NCI-H226 (cell line): ENCODE results near the gene PHACTR4.
"Not testable (repeated sequence)": the region's sequence is repeated elsewhere in the genome, so short reads cannot be mapped to it uniquely, and the experiment has no call there.

ENCODE experiments used
- DNase-seq: peaks from one replicate; pipeline ENCODE4 v3.0.0-alpha.2; 2015

The PHACTR4 gene

GRCh38 chr1:28506907-28507246 lies 137.3 kb downstream of the PHACTR4 start:
- no peak for DNase-seq

GRCh38 chr1:28507247-28507645 lies 137.7 kb downstream of the PHACTR4 start:
- DNase-seq, result no peak

GRCh38 chr1:28507646-28508434 lies 138.3 kb downstream of the PHACTR4 start:
- no peak for DNase-seq

GRCh38 chr1:28508435-28508754 lies 138.9 kb downstream of the PHACTR4 start:
- no peak for DNase-seq

- DNase-seq, result no peak
Observed at GRCh38 chr1:28509705-28510272, 140.2 kb downstream of the PHACTR4 start.

GRCh38 chr1:28510273-28510969 lies 140.9 kb downstream of the PHACTR4 start:
- DNase-seq, result no peak

- no peak for DNase-seq
Observed at GRCh38 chr1:28510970-28511440, 141.5 kb downstream of the PHACTR4 start.

GRCh38 chr1:28512058-28512611 lies 142.6 kb downstream of the PHACTR4 start:
- no peak for DNase-seq

GRCh38 chr1:28514445-28514933 lies 144.9 kb downstream of the PHACTR4 start:
- not testable (repeated sequence) for DNase-seq

- DNase-seq, result peak; percentile 15
Observed at GRCh38 chr1:28516518-28516956, 147.0 kb downstream of the PHACTR4 start.

- DNase-seq, result no peak
Observed at GRCh38 chr1:28517649-28517999, 148.1 kb downstream of the PHACTR4 start.

- DNase-seq, result peak; percentile 86
Observed at GRCh38 chr1:28518000-28518744, 148.6 kb downstream of the PHACTR4 start.

- DNase-seq, result no peak
Observed at GRCh38 chr1:28518745-28519341, 149.3 kb downstream of the PHACTR4 start.

GRCh38 chr1:28519946-28520725 lies 150.6 kb downstream of the PHACTR4 start:
- DNase-seq, result no peak

- DNase-seq, result not testable (repeated sequence)
Observed at GRCh38 chr1:28520796-28521195, 151.3 kb downstream of the PHACTR4 start.

- no peak for DNase-seq
Observed at GRCh38 chr1:28521502-28522164, 152.1 kb downstream of the PHACTR4 start.

GRCh38 chr1:28522537-28522936 lies 153.0 kb downstream of the PHACTR4 start:
- not testable (repeated sequence) for DNase-seq

- not testable (repeated sequence) for DNase-seq
Observed at GRCh38 chr1:28525002-28525642, 155.6 kb downstream of the PHACTR4 start.

- DNase-seq, result no peak
Observed at GRCh38 chr1:28526886-28527285, 157.3 kb downstream of the PHACTR4 start.

GRCh38 chr1:28530456-28530855 lies 160.9 kb downstream of the PHACTR4 start:
- no peak for DNase-seq
